Natural killer cell treated with Interleukin-12 subunit alpha and Interleukin-12 subunit beta and Interleukin-15 and Interleukin-18, amount 100 ng/mL, for 72 hours (primary cell): Measurements from ENCODE around the gene CDC42BPA. TPM values are rescaled to one million over a fixed set of nuclear protein-coding genes. Genes with fewer than 3 reads are reported as not detected.

Experiments
- ATAC-seq, 2 donors: fragments of 150-1000 bp; cut with Tn5 transposase in 1 of 2; sonication (Bioruptor Pico), chemical (Tn5 transposase) in 1 of 2; 2 replicates each; pipeline ENCODE4 v1.10.0; 2021
- DNase-seq: peaks from one replicate; pipeline ENCODE4 v3.0.0; 2022; ENCODE audit warnings: low spot score
- H3K27ac Mint-ChIP-seq, 2 donors: 1 replicate in 1 of 2; 2 replicates in 1 of 2; pipeline ENCODE4 v1.8.0; 2022; ENCODE audit warnings: mixed read lengths in 2 of 2, mild to moderate bottlenecking in 1 of 2, moderate library complexity in 1 of 2
- H3K27me3 Mint-ChIP-seq, 2 donors: 1 replicate in 1 of 2; 2 replicates in 1 of 2; pipeline ENCODE4 v1.8.0; 2022; ENCODE audit warnings: mixed read lengths in 2 of 2
- H3K36me3 Mint-ChIP-seq: one replicate; pipeline ENCODE4 v1.8.0; 2022; ENCODE audit warnings: mixed read lengths
- H3K4me1 Mint-ChIP-seq, 2 donors: 1 replicate in 1 of 2; 2 replicates in 1 of 2; pipeline ENCODE4 v1.8.0; 2022; ENCODE audit warnings: low read depth in 2 of 2, mixed read lengths in 2 of 2, mild to moderate bottlenecking in 1 of 2
- H3K4me3 Mint-ChIP-seq: one replicate; pipeline ENCODE4 v1.8.0; 2022; ENCODE audit warnings: mixed read lengths
- H3K9me3 Mint-ChIP-seq: 2 replicates; pipeline ENCODE4 v1.8.0; 2022; ENCODE audit warnings: mixed read lengths
- total RNA-seq, 2 donors: library from RNA; stranded (reverse); gene quantifications; one replicate each; pipeline ENCODE4 v1.2.3, GENCODE V29; 2022

Gene CDC42BPA
- total RNA-seq, 2 donors from 2014 or later = 0.64 to 2.8 TPM

DNA sequence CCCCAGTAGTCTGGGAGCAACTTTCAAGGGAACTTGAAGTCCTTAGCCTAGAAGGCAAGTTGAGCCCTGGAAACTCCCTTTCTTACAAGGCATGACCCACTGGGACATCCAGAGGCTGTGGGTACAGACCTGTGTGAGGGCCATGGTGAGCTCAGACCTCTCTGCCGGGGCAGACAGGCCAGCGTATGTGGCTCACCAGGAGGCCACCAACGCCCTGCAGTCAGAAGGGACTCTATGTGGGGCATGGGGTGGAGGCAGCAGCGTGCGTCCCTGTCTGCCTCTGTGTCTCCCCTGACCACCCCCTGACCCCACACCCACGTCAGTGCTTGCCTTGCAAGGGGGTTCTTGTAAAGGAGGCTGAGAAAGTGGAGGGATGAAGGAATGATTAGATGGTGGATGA, 367.4 kb downstream of the CDC42BPA start:
- no peak for ATAC-seq
- no peaks in the 10 kb centered on the region for H3K9me3 Mint-ChIP-seq
- H3K27ac Mint-ChIP-seq = no peak overlapping the region
- no peak for DNase-seq
- no peaks in the 10 kb centered on the region for H3K27me3 Mint-ChIP-seq
- no peaks in the 10 kb centered on the region for H3K36me3 Mint-ChIP-seq
- peaks cover 18 to 23% of the 10 kb centered on the region in 2 donors for H3K4me1 Mint-ChIP-seq
- no peak overlapping the region for H3K4me3 Mint-ChIP-seq

DNA sequence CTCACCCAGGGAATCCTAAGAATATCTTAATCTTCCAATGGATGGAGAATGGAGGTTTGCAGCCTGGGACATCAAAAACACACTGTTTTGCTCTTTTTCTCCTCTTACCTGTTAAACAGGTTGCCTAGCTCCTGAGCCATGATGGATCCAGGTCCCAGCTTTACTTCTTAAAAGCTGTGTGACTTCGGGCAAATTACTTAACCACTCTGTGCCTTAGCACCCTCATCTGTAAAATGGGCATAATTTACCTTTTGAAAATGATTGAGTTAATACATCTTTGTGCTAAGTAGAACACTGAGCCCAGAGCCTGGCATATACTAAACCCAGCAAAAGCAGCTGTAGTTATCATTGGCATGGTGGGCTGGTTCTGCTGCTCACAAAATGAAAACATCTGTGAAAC, 368.0 kb downstream of the CDC42BPA start:
- Mint-ChIP-seq H3K27me3 (no peaks in the 10 kb centered on the region), H3K36me3 (no peaks in the 10 kb centered on the region), H3K9me3 (no peaks in the 10 kb centered on the region), H3K27ac (no peak overlapping the region), H3K4me1 (peaks cover 18 to 23% of the 10 kb centered on the region in 2 donors), H3K4me3 (no peak overlapping the region)
- no peak for ATAC-seq
- no peak for DNase-seq

DNA sequence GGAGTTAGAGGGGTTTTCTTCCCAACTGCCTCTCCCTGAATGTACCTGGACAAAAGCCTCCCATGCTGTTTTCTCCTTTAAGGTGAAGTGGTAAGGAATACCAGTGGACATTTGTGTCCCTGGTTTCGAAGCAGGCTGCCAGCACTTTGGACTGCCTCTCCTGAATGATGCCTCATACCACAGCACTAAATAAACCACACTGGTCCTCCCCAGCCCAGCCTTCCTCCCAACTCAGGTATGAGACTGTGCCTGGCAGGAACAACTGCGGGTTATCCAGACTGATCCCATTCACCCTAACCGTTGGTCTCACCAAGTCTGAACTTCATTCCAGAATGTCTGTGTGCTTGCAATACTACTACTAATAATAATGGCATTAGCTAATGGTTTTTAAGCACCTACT, 368.9 kb downstream of the CDC42BPA start:
- Mint-ChIP-seq H3K36me3 (no peaks in the 10 kb centered on the region), H3K27ac (no peak overlapping the region), H3K4me3 (no peak overlapping the region), H3K4me1 (peaks cover 15 to 19% of the 10 kb centered on the region in 2 donors), H3K27me3 (no peaks in the 10 kb centered on the region), H3K9me3 (no peaks in the 10 kb centered on the region)
- DNase-seq (no peak), ATAC-seq (no peak)

DNA sequence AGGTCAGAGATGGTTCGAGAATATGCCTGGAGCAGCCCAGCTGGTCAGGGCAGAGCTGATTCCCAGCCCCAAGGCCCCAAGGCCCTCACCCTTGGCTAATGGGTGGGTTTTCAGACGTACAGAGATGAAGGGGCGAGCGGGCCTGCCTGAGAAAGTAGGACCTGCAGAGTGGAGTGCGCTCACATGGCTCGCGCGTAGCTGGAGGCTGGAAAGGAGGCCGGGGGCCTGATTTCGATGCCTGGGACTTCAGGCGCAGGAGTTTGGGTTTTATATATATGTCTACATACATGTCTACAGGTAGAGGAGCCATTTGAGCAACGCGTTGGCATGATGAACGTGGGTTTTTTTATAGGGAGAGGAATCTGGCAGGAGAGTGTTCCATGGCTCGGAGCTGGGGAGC, 369.3 kb downstream of the CDC42BPA start:
- H3K9me3 Mint-ChIP-seq = no peaks in the 10 kb centered on the region
- peaks cover 19 to 20% of the 10 kb centered on the region in 2 donors for H3K4me1 Mint-ChIP-seq
- no peak for ATAC-seq
- H3K27me3 Mint-ChIP-seq = no peaks in the 10 kb centered on the region
- H3K27ac Mint-ChIP-seq = no peak overlapping the region
- H3K4me3 Mint-ChIP-seq = no peak overlapping the region
- H3K36me3 Mint-ChIP-seq = no peaks in the 10 kb centered on the region
- DNase-seq = no peak

DNA sequence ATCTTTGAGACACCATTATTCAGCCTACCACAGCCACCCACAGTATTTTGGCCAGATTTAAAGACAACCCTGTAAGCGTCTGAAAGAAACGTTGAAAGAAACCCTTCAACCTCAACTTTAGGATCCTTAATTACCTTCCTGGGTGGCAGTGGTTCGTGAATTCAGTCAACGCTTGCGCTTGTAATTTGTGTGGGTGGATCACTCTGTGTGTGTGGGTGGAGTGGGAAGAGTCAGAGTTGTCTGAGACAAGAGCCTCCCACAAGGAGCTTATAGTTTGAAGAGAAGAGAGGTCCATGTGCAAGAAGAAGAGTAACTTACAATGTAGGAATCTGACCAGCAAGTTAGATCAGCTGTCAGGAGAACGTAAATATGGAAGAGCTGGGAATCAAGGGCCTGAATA, 369.8 kb downstream of the CDC42BPA start:
- ATAC-seq = no peak
- Mint-ChIP-seq H3K9me3 (no peaks in the 10 kb centered on the region), H3K4me1 (peaks cover 23 to 24% of the 10 kb centered on the region in 2 donors), H3K27me3 (no peaks in the 10 kb centered on the region), H3K27ac (no peak overlapping the region), H3K4me3 (no peak overlapping the region), H3K36me3 (no peaks in the 10 kb centered on the region)
- no peak for DNase-seq

DNA sequence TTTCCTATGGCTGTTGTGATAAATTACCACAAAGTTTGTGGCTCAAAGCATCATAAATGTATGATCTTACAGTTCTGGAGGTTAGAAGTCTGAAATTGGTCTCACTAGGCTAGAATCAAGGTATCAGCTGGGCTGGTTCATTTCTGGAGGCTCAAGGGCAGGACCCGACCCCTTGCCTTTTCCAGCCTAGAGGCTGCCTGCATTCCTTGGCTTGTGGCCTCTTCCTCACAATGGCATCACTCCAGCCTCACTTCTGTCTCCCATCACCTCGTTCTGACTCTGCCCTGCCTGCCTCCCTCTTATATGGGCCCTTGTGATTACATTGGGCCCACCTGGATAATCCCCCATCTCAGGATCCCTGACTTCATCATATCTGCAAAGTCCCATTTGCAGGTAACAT, 370.2 kb downstream of the CDC42BPA start:
- no peak overlapping the region for H3K4me3 Mint-ChIP-seq
- no peaks in the 10 kb centered on the region for H3K9me3 Mint-ChIP-seq
- DNase-seq (no peak), ATAC-seq (no peak)
- no peaks in the 10 kb centered on the region for H3K27me3 Mint-ChIP-seq
- no peaks in the 10 kb centered on the region for H3K36me3 Mint-ChIP-seq
- peaks cover 21 to 23% of the 10 kb centered on the region in 2 donors for H3K4me1 Mint-ChIP-seq
- H3K27ac Mint-ChIP-seq = no peak overlapping the region

DNA sequence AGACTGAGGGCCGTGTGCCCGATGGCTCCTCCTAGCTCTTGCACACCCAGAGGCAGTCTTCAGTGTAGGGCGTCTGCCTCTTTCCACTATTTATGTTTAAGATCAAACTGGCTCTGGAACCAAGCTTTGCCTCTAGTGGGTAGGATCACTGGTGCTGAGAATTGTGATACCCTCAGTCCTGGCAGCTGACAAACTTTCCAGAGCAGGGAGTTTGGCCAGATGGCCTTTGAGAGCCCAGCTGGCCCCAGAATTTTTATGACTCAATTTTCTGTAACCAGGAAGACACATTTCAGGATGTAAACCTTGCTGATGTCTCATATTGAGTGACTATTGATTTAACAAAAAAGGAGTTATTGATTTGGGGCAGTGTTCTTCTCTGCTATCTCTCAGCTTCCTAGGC, 371.5 kb downstream of the CDC42BPA start:
- Mint-ChIP-seq H3K9me3 (no peaks in the 10 kb centered on the region), H3K4me1 (peaks cover 23% of the 10 kb centered on the region in 2 donors), H3K27ac (no peak overlapping the region)

DNA sequence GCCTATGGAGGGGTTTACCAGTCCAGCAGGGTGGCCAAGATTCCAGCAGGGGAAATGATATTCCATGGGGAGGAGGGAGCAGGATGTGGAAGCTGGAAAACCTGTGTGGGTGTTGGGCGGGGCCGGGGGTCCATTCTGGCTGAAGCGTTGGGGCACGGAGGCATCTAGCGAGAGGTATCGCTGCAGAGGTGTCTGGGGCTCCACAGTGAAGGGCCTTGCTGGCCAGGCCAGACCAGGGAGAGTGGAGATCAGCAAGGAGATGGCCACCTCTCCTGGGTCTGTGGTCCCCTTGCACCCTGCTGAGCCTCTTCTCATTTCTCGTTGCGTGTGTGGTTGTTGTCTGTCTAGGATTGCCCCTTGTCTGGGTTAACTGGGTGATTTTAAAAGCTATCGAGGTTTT, 372.0 kb downstream of the CDC42BPA start:
- H3K27me3 Mint-ChIP-seq = no peaks in the 10 kb centered on the region

More for the DNA sequence above, 371.5 kb downstream of the CDC42BPA start:
- Mint-ChIP-seq H3K4me3 (no peak overlapping the region), H3K27me3 (no peaks in the 10 kb centered on the region), H3K36me3 (no peaks in the 10 kb centered on the region)
- DNase-seq = no peak
- ATAC-seq = no peak

DNA sequence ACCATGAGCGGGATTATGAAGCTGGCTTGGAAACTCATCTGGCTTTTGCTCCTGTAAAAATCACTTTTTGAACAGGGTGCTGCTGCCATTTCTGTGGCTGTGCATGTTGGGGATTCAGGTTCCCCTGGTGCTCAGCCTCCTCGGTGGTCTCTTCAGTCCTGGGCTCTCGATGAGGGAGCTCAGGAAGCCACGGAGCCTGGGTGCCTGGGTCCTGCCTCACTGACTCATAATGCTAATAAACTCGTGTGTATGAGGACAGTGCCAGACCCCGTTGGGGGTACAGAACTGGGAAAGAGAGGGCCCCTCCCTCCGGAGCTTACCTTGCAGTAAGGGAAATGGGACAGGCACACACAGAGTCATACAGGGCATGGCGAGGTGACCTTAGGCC, 372.4 kb downstream of the CDC42BPA start:
- Mint-ChIP-seq H3K9me3 (no peaks in the 10 kb centered on the region), H3K27me3 (no peaks in the 10 kb centered on the region), H3K4me1 (peaks cover 24 to 25% of the 10 kb centered on the region in 2 donors), H3K4me3 (no peak overlapping the region), H3K27ac (no peak overlapping the region), H3K36me3 (no peaks in the 10 kb centered on the region)
- ATAC-seq (no peak), DNase-seq (no peak)

More for the DNA sequence above, 372.0 kb downstream of the CDC42BPA start:
- H3K4me3 Mint-ChIP-seq = no peak overlapping the region
- no peak for ATAC-seq
- H3K9me3 Mint-ChIP-seq = no peaks in the 10 kb centered on the region
- no peak overlapping the region for H3K27ac Mint-ChIP-seq
- DNase-seq = no peak
- H3K4me1 Mint-ChIP-seq = peaks cover 23% of the 10 kb centered on the region in 2 donors
- no peaks in the 10 kb centered on the region for H3K36me3 Mint-ChIP-seq

DNA sequence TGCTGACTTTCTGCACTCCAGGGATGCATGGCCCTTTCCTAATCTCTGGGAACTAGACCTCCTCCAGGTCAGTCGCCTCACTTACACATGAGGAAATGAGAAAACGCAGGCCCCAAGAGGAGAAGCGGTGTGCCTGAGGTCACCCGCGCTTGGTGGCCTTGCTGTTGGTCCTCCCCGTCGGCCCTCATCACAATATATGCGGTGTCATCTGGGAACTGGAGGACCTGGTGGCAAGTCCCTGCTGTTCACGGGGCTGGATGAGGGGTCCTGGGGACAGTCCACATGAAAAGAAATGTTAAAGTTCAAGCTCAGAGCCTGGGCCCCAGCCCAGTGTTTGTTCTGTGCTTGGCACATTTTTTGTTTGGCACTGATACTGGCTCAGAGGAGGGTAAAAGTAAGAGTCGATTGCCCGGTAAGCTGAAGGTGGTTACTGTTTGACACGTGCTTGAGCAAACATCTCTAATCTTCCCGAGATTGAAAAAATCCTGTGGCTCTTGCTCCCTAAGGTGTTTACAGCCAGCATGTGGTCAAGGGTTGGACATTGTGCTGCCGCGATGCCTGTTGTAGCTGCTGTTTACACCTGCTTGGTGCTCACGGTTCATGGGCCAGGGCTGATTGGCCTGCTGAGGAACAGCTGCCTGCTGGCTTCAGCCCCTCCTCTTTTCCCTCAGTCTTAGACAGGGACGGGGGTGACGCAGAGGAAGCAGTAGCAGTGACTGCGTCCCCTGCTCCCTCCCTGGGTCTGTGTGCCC, 373.0 kb downstream of the CDC42BPA start:
- ATAC-seq (no peak), DNase-seq (no peak)
- Mint-ChIP-seq H3K9me3 (no peaks in the 10 kb centered on the region), H3K27me3 (no peaks in the 10 kb centered on the region), H3K4me3 (no peak overlapping the region), H3K4me1 (peaks cover 26 to 29% of the 10 kb centered on the region in 2 donors), H3K27ac (peak overlapping the region in 1 of 2 donors; percentile 30), H3K36me3 (no peaks in the 10 kb centered on the region)

DNA sequence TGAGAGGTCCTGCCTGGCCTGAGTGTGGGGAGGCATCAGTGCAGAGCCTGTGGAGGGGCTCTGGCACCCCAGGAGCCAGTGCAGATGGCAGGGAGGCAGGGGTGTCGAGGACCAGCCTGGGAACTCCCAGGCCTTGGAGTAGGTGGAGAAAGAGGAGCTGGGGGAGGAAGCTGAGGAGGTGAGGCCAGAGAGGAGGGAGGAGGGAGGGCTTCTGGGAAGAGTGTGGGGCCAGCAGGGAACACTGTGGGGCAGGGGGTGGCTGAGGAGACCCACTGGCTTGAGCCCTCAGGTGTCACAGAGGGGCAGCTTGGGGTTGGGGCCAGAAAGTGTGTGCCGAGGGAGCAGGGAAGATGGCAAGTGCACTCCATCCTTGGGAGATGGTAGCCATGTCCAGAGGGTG, 374.4 kb downstream of the CDC42BPA start:
- peak overlapping the region in 1 of 2 donors; percentile 30 for H3K27ac Mint-ChIP-seq
- no peaks in the 10 kb centered on the region for H3K9me3 Mint-ChIP-seq
- H3K36me3 Mint-ChIP-seq = no peaks in the 10 kb centered on the region
- H3K4me1 Mint-ChIP-seq = peaks cover 29 to 36% of the 10 kb centered on the region in 2 donors
- no peak for ATAC-seq
- no peak for DNase-seq
- no peaks in the 10 kb centered on the region for H3K27me3 Mint-ChIP-seq
- no peak overlapping the region for H3K4me3 Mint-ChIP-seq

DNA sequence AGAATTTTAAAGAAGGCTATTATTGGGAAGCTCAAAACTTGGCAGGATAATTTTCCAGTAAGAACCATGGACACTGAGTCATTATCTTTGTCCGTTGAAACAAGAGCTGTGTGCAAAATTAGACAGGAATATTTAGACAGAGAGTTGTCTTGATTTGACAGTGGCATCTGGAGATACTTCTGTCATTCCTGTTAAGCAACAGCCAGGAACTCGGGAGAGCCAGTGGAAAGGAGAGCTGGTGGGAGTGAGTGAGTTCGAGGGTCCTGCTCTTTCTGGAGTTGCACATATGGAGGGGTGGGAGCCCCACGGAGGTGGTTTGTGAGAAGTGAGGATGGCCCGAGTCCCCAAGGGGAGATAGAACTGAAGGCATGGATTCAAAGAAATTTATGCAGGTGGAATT, 375.1 kb downstream of the CDC42BPA start:
- DNase-seq = no peak
- Mint-ChIP-seq H3K27me3 (no peaks in the 10 kb centered on the region), H3K4me3 (no peak overlapping the region), H3K4me1 (peaks cover 28 to 39% of the 10 kb centered on the region in 2 donors), H3K36me3 (no peaks in the 10 kb centered on the region), H3K27ac (peak overlapping the region in 1 of 2 donors; percentile 11), H3K9me3 (no peaks in the 10 kb centered on the region)
- ATAC-seq = no peak

DNA sequence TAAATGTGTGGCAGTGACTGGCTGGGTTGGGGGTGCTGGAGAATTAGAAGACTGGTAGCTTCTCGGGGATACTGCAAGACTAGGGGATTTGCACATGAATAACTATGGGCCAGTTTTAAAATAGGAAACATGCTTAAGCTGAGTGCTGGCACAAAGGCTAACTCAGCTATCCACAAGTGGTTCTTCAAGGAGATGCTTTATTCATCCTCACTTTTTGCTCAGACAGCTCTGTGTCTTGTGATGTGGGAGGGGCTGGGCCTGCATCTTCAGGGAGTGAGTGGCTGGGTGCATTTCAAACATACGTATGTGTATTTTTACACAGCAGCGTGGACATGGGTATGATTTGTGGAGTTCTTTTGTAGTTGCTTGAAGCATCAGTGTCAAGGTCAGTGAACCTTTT, 375.9 kb downstream of the CDC42BPA start:
- Mint-ChIP-seq H3K27me3 (no peaks in the 10 kb centered on the region), H3K4me1 (peaks cover 33 to 45% of the 10 kb centered on the region in 2 donors), H3K36me3 (no peaks in the 10 kb centered on the region), H3K9me3 (no peaks in the 10 kb centered on the region), H3K4me3 (no peak overlapping the region), H3K27ac (no peak overlapping the region)
- ATAC-seq (no peak), DNase-seq (no peak)

DNA sequence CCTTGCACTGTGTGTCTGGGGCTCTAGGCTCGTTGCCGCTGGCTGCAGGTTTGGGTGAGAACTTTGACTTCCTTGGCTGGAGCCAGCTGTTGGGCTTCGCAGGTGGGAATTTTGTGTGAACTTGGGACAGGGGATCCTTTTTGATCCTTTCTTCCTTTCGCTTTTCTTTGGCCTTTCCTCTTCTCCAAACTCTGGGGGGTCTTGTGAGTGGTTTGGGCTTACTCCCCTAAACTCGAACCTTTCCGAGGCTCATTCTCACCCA, 377.6 kb downstream of the CDC42BPA start:
- Mint-ChIP-seq H3K36me3 (no peaks in the 10 kb centered on the region), H3K27me3 (no peaks in the 10 kb centered on the region), H3K9me3 (no peaks in the 10 kb centered on the region), H3K4me1 (peaks cover 30 to 37% of the 10 kb centered on the region in 2 donors), H3K4me3 (peak overlapping the region; percentile 95), H3K27ac (peak overlapping the region; percentile 22 to 87)
- ATAC-seq (no peak), DNase-seq (no peak)
